ENCODE results near the gene TARBP1. TPM values are rescaled to one million over a fixed set of nuclear protein-coding genes. Genes with fewer than 3 reads are reported as not detected.
"Not testable (repeated sequence)": the region's sequence is repeated elsewhere in the genome, so short reads cannot be mapped to it uniquely, and the experiment has no call there.

The TARBP1 gene
- total RNA-seq, 4 donors from 2014 or later, result 5.7 to 11.9 (median 8.2) TPM

DNA sequence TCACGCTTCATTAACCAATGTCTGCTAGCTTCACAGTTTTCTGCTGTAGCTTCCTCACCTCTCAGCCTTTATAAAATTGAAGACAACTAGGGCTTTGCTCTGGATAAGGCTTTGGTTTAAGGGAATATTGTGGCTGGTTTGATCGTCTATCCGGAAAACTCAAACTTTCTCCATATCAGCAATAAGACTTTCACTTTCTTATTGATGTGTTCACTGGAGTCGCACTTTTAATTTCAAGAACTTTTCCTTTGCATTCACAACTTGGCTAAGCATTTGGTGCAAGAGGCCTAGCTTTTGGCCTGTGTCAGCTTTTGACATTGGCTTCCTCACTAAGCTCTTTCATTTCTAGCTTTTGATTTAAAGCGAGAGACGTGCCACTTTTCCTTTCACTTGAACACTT is 92.9 kb downstream of the TARBP1 start:
- ATAC-seq (no peak), DNase-seq (no peak)
- Histone ChIP-seq H3K4me1 (no peaks in the 10 kb centered on the region), H3K9me3 (no peaks in the 10 kb centered on the region), H3K36me3 (peaks cover 0 to 11% of the 10 kb centered on the region in 2 donors), H3K27ac (no peak overlapping the region), H3K27me3 (no peaks in the 10 kb centered on the region), H3K4me3 (no peak overlapping the region)
- in situ Hi-C loops (cut with MboI; ENCODE audit: low sequenced_read_pairs in 4 of 4), result no loop called here
- intact Hi-C loops (cut with DNase I; ENCODE audit: low total_unique reads), result no loop called here
- no peak for TF ChIP-seq CTCF (IDR thresholded peaks at IDR 0.05 in 4 of 5, conservative IDR thresholded peaks at IDR 0.05 in 1 of 5)
- TF ChIP-seq POLR2A (IDR thresholded peaks at IDR 0.05), result no peak

- no peaks in the 10 kb centered on the region for H3K4me1 ChIP-seq
- TF ChIP-seq POLR2A (IDR thresholded peaks at IDR 0.05) (no peak), CTCF (IDR thresholded peaks at IDR 0.05 in 4 of 5, conservative IDR thresholded peaks at IDR 0.05 in 1 of 5) (no peak)
- no peak for DNase-seq
- no peaks in the 10 kb centered on the region for H3K9me3 ChIP-seq
- H3K27me3 ChIP-seq, result no peaks in the 10 kb centered on the region
- H3K27ac ChIP-seq, result no peak overlapping the region
- ATAC-seq, result no peak
- intact Hi-C loops (cut with DNase I; ENCODE audit: low total_unique reads), result no loop called here
- in situ Hi-C loops (cut with MboI; ENCODE audit: low sequenced_read_pairs in 4 of 4), result no loop called here
- peaks cover 0 to 45% of the 10 kb centered on the region in 2 donors for H3K36me3 ChIP-seq
- H3K4me3 ChIP-seq, result no peak overlapping the region
Observed at GRCh38 chr1:234381699-234382555, 97.1 kb downstream of the TARBP1 start.

- intact Hi-C loops (cut with DNase I; ENCODE audit: low total_unique reads); H3K27me3 ChIP-seq; in situ Hi-C loops (cut with MboI; ENCODE audit: low sequenced_read_pairs in 4 of 4); H3K9me3 ChIP-seq; ATAC-seq; H3K4me3 ChIP-seq; DNase-seq; H3K27ac ChIP-seq: not testable (repeated sequence)
- H3K36me3 ChIP-seq, result peaks cover 0 to 65% of the 10 kb centered on the region in 2 donors
- peaks cover 2 to 11% of the 10 kb centered on the region in 2 donors for H3K4me1 ChIP-seq
Observed at GRCh38 chr1:234379591-234380109, 99.3 kb downstream of the TARBP1 start.

DNA sequence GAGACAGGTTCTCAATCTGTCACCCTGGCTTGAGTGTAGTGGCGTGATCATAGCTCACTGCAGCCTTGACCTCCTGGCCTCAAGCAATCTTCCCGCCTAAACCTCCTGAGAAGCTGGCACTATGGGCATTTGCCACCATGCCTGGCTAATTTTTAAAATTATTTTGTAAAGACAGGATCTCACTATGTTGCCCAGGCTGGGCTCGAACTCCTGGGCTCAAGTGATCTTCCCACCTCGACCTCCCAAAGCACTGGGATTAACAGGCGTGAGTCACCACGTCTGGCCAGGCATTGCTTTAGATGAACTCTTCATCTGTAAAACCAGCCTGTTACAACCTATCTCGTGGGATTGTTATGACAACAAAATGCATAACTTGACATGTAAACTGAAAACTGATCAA is 103.3 kb downstream of the TARBP1 start:
- DNase-seq (no peak), ATAC-seq (no peak)
- Histone ChIP-seq H3K36me3 (peaks cover 0 to 55% of the 10 kb centered on the region in 2 donors), H3K27me3 (no peaks in the 10 kb centered on the region), H3K27ac (no peak overlapping the region), H3K4me1 (peaks cover 18 to 30% of the 10 kb centered on the region in 2 donors), H3K4me3 (no peak overlapping the region), H3K9me3 (no peaks in the 10 kb centered on the region)
- in situ Hi-C loops (cut with MboI; ENCODE audit: low sequenced_read_pairs in 4 of 4), result no loop called here
- intact Hi-C loops (cut with DNase I; ENCODE audit: low total_unique reads), result no loop called here
- TF ChIP-seq POLR2A (IDR thresholded peaks at IDR 0.05) (no peak), CTCF (IDR thresholded peaks at IDR 0.05 in 4 of 5, conservative IDR thresholded peaks at IDR 0.05 in 1 of 5) (no peak)

- peak overlapping the region; percentile 91 to 97 (median 96) for H3K27ac ChIP-seq
- H3K4me3 ChIP-seq, result peak overlapping the region; percentile 82 to 96 (median 95)
- TF ChIP-seq POLR2A (IDR thresholded peaks at IDR 0.05) (no peak), CTCF (IDR thresholded peaks at IDR 0.05 in 4 of 5, conservative IDR thresholded peaks at IDR 0.05 in 1 of 5) (no peak)
- in situ Hi-C loops (cut with MboI; ENCODE audit: low sequenced_read_pairs in 4 of 4) (no loop called here), intact Hi-C loops (cut with DNase I; ENCODE audit: low total_unique reads) (loop anchor here (5.0 kb wide), 1 partner anchor 103 kb away; the partner anchor contains the start of gene TARBP1)
- DNase-seq, result no peak
- H3K9me3 ChIP-seq, result no peaks in the 10 kb centered on the region
- H3K36me3 ChIP-seq, result peaks cover 0 to 37% of the 10 kb centered on the region in 2 donors
- peaks cover 18 to 30% of the 10 kb centered on the region in 2 donors for H3K4me1 ChIP-seq
- peak in 1 of 2 donors; percentile 26 for ATAC-seq
- no peaks in the 10 kb centered on the region for H3K27me3 ChIP-seq
Observed at GRCh38 chr1:234373959-234374254, 105.1 kb downstream of the TARBP1 start.

All from gastrocnemius medialis (tissue), 4 donors.